PC-9 (cell line): ENCODE measurements around the gene ERICH2. TPM values are rescaled to one million over a fixed set of nuclear protein-coding genes. Genes with fewer than 3 reads are reported as not detected.

Experiments used
- BruUV-seq: library from RNA; stranded (reverse); fragments of 400-500 nt; replicated peaks from 2 replicates; lab custom pipeline; 2021; lab: Mats Ljungman, UMichigan
- CTCF ChIA-PET: fragments of 300-600 bp; sonication (Branson Sonifier 250); formaldehyde crosslinking; loops from one replicate; lab custom pipeline; 2022; ENCODE audit warnings: antibody characterized with exemption; lab: Charles Lee
- POLR2A ChIA-PET: fragments of 300-600 bp; sonication (Branson Sonifier 250); formaldehyde crosslinking; loops from one replicate; lab custom pipeline; 2022; ENCODE audit warnings: antibody characterized with exemption; ENCODE audit not compliant: unreplicated experiment; lab: Charles Lee
- DNase-seq, 2 experiments: peaks; one replicate each; pipeline versions ENCODE4 v3.0.0 to v3.0.0-alpha.2; 2015 to 2022; ENCODE audit warnings: mixed read lengths in 1 of 2
- H2AFZ ChIP-seq: fragments of 200-600 bp; sonication (generic); 2 replicates; pipeline ENCODE4 v1.8.1; 2017; ENCODE audit warnings: antibody characterized with exemption
- H3F3A ChIP-seq: fragments of 200-600 bp; sonication (generic); 2 replicates; pipeline ENCODE4 v1.8.1; 2017; ENCODE audit warnings: antibody characterized with exemption, mild to moderate bottlenecking, low read depth; ENCODE audit not compliant: insufficient read depth
- H3K27ac ChIP-seq: fragments of 200-600 bp; sonication (generic); 2 replicates; pipeline ENCODE4 v1.6.1; 2016; ENCODE audit warnings: mixed run types
- H3K27me3 ChIP-seq: fragments of 200-600 bp; sonication (generic); 2 replicates; pipeline ENCODE4 v1.6.1; 2016; ENCODE audit warnings: low read depth, mixed run types; ENCODE audit not compliant: insufficient read depth
- H3K36me3 ChIP-seq: fragments of 200-600 bp; sonication (generic); 2 replicates; pipeline ENCODE4 v1.6.1; 2016; ENCODE audit warnings: low read depth, mixed run types
- H3K4me1 ChIP-seq: fragments of 200-600 bp; sonication (generic); replicated peaks from 2 replicates; pipeline ENCODE4 v1.6.1; 2016; ENCODE audit warnings: mixed run types; ENCODE audit not compliant: insufficient read depth
- H3K4me2 ChIP-seq: fragments of 200-600 bp; sonication (generic); 2 replicates; pipeline ENCODE4 v1.6.1; 2017; ENCODE audit warnings: mixed run types
- H3K4me3 ChIP-seq: fragments of 200-600 bp; sonication (generic); 2 replicates; pipeline ENCODE4 v1.6.1; 2016; ENCODE audit warnings: mixed run types
- H3K79me2 ChIP-seq: fragments of 200-600 bp; sonication (generic); 2 replicates; pipeline ENCODE4 v1.6.1; 2017; ENCODE audit warnings: low read depth, mixed run types
- H3K9me2 ChIP-seq: fragments of 200-600 bp; sonication (generic); 2 replicates; pipeline ENCODE4 v1.8.1; 2017; ENCODE audit warnings: mild to moderate bottlenecking; ENCODE audit not compliant: insufficient read depth
- H3K9me3 ChIP-seq: fragments of 200-600 bp; sonication (generic); 2 replicates; pipeline ENCODE4 v1.8.1; 2016; ENCODE audit warnings: low read depth; ENCODE audit not compliant: insufficient read depth
- H4K20me1 ChIP-seq: fragments of 200-600 bp; sonication (generic); 2 replicates; pipeline ENCODE4 v1.8.1; 2017; ENCODE audit not compliant: insufficient read depth
- CTCF ChIP-seq: fragments of 200-600 bp; sonication (generic); conservative IDR thresholded peaks from 2 replicates; pipeline ENCODE4 v1.6.1; 2017; ENCODE audit warnings: mixed run types, antibody characterized with exemption, mild to moderate bottlenecking, moderate library complexity
- EZH2 ChIP-seq: fragments of 200-600 bp; sonication (generic); IDR thresholded peaks from 2 replicates; pipeline ENCODE4 v1.8.0; 2017; ENCODE audit warnings: antibody characterized with exemption, low read depth
- intact Hi-C: fragments of 100-400 bp; cut with micrococcal nuclease; formaldehyde crosslinking; loops from one replicate; pipeline ENCODE4 v1.10.0; 2022; ENCODE audit not compliant: unreplicated experiment
- total RNA-seq: library from RNA; stranded (reverse); gene quantifications from 2 replicates; pipeline ENCODE4 v1.2.3, GENCODE V29; 2021

Gene ERICH2
- total RNA-seq, 1 experiment from 2014 or later, result 2.0 TPM

- H3K9me3 ChIP-seq, result no peaks in the 10 kb centered on the region
- ChIA-PET CTCF (no interaction called here), POLR2A (no interaction called here)
- TF ChIP-seq CTCF (no peak), EZH2 (no peak)
- no peaks in the 10 kb centered on the region for H3F3A ChIP-seq
- no peaks in the 10 kb centered on the region for H3K4me1 ChIP-seq
- BruUV-seq, result no TSS peak
- H3K4me3 ChIP-seq, result no peak overlapping the region
- H3K9me2 ChIP-seq, result no peaks in the 10 kb centered on the region
- no peak overlapping the region for H2AFZ ChIP-seq
- no peaks in the 10 kb centered on the region for H3K36me3 ChIP-seq
- H3K27me3 ChIP-seq, result 0 out of 2 replicates have a peak, but pooled peaks cover under 1% of the 10 kb centered on the region
- no peak overlapping the region for H3K27ac ChIP-seq
- no peak overlapping the region for H3K4me2 ChIP-seq
- no peak for DNase-seq
- H3K79me2 ChIP-seq, result no peaks in the 10 kb centered on the region
- intact Hi-C loops, result no loop called here
- H4K20me1 ChIP-seq, result no peaks in the 10 kb centered on the region
Measured at GRCh38 chr2:170824526-170825015, 54.4 kb downstream of the ERICH2 start.

- Histone ChIP-seq H3K9me2 (no peaks in the 10 kb centered on the region), H3K27me3 (0 out of 2 replicates have a peak, but pooled peaks cover 4% of the 10 kb centered on the region), H2AFZ (no peak overlapping the region), H4K20me1 (no peaks in the 10 kb centered on the region), H3K36me3 (no peaks in the 10 kb centered on the region), H3K27ac (no peak overlapping the region), H3K4me1 (no peaks in the 10 kb centered on the region), H3F3A (no peaks in the 10 kb centered on the region), H3K4me2 (no peak overlapping the region), H3K9me3 (no peaks in the 10 kb centered on the region), H3K4me3 (no peak overlapping the region), H3K79me2 (no peaks in the 10 kb centered on the region)
- intact Hi-C loops, result no loop called here
- no peak for DNase-seq
- BruUV-seq, result no TSS peak
- ChIA-PET CTCF (no interaction called here), POLR2A (no interaction called here)
- TF ChIP-seq CTCF (no peak), EZH2 (no peak)
Measured at GRCh38 chr2:170827841-170828532, 57.8 kb downstream of the ERICH2 start.

- POLR2A ChIA-PET, result no interaction called here
- DNase-seq, result no peak
- Histone ChIP-seq H3K9me3 (no peaks in the 10 kb centered on the region), H2AFZ (no peak overlapping the region), H3F3A (no peaks in the 10 kb centered on the region), H3K27me3 (0 out of 2 replicates have a peak, but pooled peaks cover 4% of the 10 kb centered on the region), H3K9me2 (no peaks in the 10 kb centered on the region), H3K36me3 (no peaks in the 10 kb centered on the region), H4K20me1 (no peaks in the 10 kb centered on the region), H3K4me1 (no peaks in the 10 kb centered on the region), H3K4me2 (no peak overlapping the region), H3K79me2 (no peaks in the 10 kb centered on the region), H3K27ac (no peak overlapping the region), H3K4me3 (no peak overlapping the region)
- TF ChIP-seq EZH2 (no peak), CTCF (no peak)
- CTCF ChIA-PET, result no interaction called here
- no TSS peak for BruUV-seq
- intact Hi-C loops, result no loop called here
Measured at GRCh38 chr2:170828533-170828916, 58.3 kb downstream of the ERICH2 start.
